Suprapubic skin (tissue), 4 donors: Measurements from ENCODE around the gene PRKRIP1.

Source experiments
- EP300 ChIP-seq: sonication (generic); formaldehyde crosslinking; IDR thresholded peaks from one replicate; pipeline ENCODE4 v1.6.1; 2017; ENCODE audit warnings: antibody characterized with exemption
- POLR2A ChIP-seq, 2 donors: fragments of 450-650 bp; IDR thresholded peaks; one replicate each; pipeline ENCODE4 v1.6.1; 2017; ENCODE audit warnings: antibody characterized with exemption in 2 of 2, mild to moderate bottlenecking in 2 of 2, moderate library complexity in 2 of 2
- POLR2AphosphoS5 ChIP-seq, 3 donors: sonication (generic); formaldehyde crosslinking; IDR thresholded peaks; one replicate each; pipeline ENCODE4 v1.6.1; 2017; ENCODE audit warnings: antibody characterized with exemption in 3 of 3
- TF ChIP-seq, protein P1 (sequence below), 2 donors: fragments of 200-600 bp in 1 of 2; fragments of 450-650 bp in 1 of 2; sonication (generic) in 1 of 2; IDR thresholded peaks; one replicate each; pipeline ENCODE4 v1.5.1; 2016 to 2019; ENCODE audit warnings: antibody characterized with exemption in 2 of 2, mild to moderate bottlenecking in 1 of 2, moderate library complexity in 1 of 2

DNA sequence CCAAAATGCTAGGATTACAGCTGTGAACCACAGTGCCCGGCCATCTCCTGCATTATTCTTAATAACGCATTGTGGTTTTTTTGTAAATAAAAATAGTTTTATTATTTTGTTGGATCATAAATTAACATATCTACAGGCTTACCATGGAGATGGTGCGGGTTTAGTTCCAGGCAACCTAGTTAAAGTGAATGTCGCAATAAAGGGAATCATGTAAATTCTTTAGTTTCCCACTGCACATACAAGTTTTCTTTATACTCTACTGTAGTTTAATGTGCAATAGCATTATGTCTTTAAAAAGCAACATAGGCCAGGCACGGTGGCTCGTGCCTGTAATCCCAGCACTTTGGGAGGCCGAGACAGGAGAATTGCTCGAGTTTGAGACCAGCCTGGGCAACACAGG lies 2.4 kb downstream of the PRKRIP1 start:
- TF ChIP-seq, protein P1, sequence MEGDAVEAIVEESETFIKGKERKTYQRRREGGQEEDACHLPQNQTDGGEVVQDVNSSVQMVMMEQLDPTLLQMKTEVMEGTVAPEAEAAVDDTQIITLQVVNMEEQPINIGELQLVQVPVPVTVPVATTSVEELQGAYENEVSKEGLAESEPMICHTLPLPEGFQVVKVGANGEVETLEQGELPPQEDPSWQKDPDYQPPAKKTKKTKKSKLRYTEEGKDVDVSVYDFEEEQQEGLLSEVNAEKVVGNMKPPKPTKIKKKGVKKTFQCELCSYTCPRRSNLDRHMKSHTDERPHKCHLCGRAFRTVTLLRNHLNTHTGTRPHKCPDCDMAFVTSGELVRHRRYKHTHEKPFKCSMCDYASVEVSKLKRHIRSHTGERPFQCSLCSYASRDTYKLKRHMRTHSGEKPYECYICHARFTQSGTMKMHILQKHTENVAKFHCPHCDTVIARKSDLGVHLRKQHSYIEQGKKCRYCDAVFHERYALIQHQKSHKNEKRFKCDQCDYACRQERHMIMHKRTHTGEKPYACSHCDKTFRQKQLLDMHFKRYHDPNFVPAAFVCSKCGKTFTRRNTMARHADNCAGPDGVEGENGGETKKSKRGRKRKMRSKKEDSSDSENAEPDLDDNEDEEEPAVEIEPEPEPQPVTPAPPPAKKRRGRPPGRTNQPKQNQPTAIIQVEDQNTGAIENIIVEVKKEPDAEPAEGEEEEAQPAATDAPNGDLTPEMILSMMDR (IDR thresholded peaks at IDR 0.05) = no peak
- no peak for TF ChIP-seq POLR2A (IDR thresholded peaks at IDR 0.05)
- no peak for TF ChIP-seq POLR2AphosphoS5 (IDR thresholded peaks at IDR 0.05)
- no peak for TF ChIP-seq EP300
